Measurements from ENCODE around the gene NLGN1.
"Not testable (repeated sequence)": the region's sequence is repeated elsewhere in the genome, so short reads cannot be mapped to it uniquely, and the experiment has no call there.

The NLGN1 gene

DNA sequence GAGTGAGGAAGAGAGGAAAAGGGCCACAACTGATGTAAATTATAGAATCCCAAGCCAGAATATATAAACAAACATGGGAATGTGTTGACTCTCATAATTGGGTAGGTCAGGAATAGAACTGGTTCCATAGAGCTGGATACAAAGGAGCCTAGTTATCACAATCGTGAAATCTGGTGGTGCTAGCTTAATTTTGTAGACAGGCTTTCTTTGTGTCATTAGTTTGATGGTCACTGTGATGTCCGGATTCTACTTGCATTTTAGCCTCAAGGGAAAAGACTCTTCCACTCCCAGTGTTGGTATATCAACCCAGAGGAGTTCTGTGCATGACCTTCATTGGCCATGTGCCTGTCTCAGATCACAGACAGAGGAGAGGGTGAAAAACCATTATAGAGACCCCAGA lies 81.8 kb downstream of the NLGN1 start:
- H3K4me1 Mint-ChIP-seq: no peaks in the 10 kb centered on the region
- no peak for ATAC-seq
- no peak overlapping the region for H3K27ac Mint-ChIP-seq

DNA sequence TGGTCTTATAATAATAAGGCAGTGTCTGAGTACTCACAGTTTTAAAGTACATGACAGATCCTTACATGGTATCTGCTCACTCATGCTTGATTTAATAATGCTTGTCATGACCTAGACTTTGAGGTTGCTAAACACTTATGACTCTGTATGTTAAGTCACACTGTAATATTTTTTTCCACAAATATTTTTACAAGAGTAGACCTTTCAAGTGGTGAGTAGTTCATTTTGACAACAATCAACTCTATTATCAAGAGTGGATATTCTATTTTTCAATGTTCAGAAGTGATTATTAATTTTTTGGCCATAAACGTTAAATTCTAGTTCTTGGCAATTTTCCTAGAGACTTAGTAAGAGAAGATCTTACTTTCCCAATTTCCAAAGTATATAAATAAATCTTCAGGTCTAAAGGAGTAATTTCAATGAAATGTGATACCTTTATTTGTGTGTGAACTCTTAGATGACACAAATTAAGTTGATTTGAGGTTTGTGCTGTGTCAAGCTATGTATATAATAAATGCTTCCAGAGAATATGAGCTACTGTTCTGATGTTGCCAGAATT lies 104.5 kb downstream of the NLGN1 start:
- no peak for ATAC-seq
- no peak overlapping the region for H3K27ac Mint-ChIP-seq
- no peaks in the 10 kb centered on the region for H3K36me3 Mint-ChIP-seq
- H3K27me3 Mint-ChIP-seq: no peaks in the 10 kb centered on the region
- H3K9me3 Mint-ChIP-seq: peaks cover 4% of the 10 kb centered on the region
- no peaks in the 10 kb centered on the region for H3K4me1 Mint-ChIP-seq
- no peak overlapping the region for H3K4me3 Mint-ChIP-seq

More for the DNA sequence above, 81.8 kb downstream of the NLGN1 start:
- no peak overlapping the region for H3K4me3 Mint-ChIP-seq
- H3K9me3 Mint-ChIP-seq: peaks cover 9% of the 10 kb centered on the region
- H3K36me3 Mint-ChIP-seq: no peaks in the 10 kb centered on the region
- H3K27me3 Mint-ChIP-seq: no peaks in the 10 kb centered on the region

DNA sequence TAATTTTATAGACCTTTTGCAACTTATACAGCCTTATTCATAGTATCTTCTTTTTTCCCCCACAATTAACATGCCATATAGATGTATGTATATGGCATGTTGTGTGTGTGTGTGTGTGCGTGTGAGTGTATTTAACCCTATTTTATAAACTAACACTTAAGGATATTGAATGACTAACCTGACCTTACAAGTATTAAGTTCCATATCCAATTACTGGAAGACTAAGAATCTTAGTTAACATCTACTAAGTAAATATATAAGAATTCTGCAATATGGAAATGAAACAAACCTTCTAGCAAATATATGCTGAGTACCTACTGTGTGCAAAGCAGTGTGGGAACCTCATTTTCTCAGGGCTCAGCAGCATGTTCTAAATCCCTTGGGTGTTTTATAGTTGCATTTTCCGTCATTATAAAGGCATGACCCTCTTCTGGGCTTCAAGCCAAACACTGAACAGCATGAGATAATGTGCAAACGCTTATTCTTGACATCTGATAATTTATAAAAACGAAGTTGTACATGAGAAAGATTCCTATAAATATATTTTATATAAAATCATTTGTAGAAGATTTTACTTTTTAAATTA lies 105.5 kb downstream of the NLGN1 start:
- Mint-ChIP-seq H3K27ac (no peak overlapping the region), H3K27me3 (no peaks in the 10 kb centered on the region), H3K36me3 (no peaks in the 10 kb centered on the region), H3K4me1 (no peaks in the 10 kb centered on the region), H3K9me3 (peaks cover 4% of the 10 kb centered on the region), H3K4me3 (no peak overlapping the region)
- ATAC-seq: no peak

DNA sequence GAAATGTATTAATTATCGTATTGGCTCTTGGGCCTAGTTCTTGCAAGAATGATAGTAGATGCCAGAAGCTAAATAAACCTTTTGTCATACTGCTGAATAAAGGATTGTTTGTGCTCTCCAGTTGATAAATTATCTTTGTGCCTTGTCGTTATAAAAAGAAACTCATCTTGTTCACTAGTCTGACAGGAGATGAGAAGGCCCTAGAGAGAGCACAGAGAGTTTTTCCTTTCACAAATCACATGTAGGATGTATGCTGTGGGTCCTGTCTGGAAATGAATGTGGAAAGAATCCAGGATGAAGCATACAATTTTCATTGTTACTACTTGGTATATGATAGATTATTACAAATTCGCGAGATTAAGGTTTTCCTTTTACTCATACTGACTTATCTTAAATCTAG lies 113.0 kb downstream of the NLGN1 start:
- no peaks in the 10 kb centered on the region for H3K36me3 Mint-ChIP-seq
- H3K27me3 Mint-ChIP-seq: no peaks in the 10 kb centered on the region
- H3K4me1 Mint-ChIP-seq: no peaks in the 10 kb centered on the region
- H3K4me3 Mint-ChIP-seq: no peak overlapping the region
- ATAC-seq: no peak
- peaks cover 5% of the 10 kb centered on the region for H3K9me3 Mint-ChIP-seq
- H3K27ac Mint-ChIP-seq: no peak overlapping the region

DNA sequence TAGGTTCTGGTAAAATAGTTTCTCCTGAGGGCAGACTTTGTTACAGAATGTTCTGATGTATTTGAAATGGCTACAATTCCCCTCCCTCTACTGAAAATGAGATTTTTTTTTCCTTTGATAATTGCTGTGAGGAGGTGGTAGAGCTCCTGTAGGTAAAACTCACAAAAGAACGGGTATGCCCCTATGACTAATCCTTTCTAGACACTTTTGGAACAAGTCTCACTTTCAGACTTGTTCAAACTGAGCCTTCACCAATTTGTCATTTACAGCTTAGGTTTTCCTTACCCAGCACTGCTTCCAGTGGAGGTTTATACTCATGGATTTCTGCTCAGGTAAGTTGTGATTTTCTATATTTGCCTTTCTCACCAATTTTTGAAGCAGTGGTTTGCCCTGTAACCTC lies 115.6 kb downstream of the NLGN1 start:
- Mint-ChIP-seq H3K4me3 (no peak overlapping the region), H3K4me1 (no peaks in the 10 kb centered on the region), H3K27me3 (no peaks in the 10 kb centered on the region), H3K36me3 (no peaks in the 10 kb centered on the region), H3K27ac (no peak overlapping the region), H3K9me3 (peaks cover 9% of the 10 kb centered on the region)
- ATAC-seq: no peak

DNA sequence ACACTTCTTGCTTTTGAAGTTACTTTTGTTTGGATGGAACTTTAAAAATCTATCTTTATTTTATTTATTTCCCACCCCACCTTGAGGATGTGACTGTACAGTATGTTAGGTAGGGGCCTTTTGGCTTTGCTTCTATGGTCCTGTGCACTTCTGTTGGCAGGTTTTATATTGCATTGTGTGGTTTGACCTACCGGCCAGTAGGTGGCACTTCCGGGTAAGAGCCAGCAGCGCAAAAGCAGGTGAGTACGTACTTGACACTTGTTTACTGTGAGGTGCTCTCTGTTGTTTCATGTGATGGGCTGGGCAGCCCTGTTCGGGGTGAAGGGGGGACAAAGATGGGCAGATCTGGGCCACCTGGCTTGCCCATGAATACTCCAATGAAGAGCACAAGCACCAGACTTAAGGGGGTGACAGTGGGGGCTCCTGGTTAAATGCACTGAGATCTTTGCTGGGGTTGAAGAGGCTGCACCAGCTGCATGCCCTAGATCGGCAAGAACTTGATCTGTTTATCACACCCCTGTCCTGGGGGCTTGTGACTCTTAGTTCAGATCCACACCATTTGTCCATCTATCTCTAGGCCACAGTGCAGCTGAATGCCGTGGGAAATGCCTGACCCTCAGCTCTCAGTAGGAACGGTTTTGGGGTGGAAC lies 131.6 kb downstream of the NLGN1 start:
- no peaks in the 10 kb centered on the region for H3K27me3 Mint-ChIP-seq
- no peaks in the 10 kb centered on the region for H3K4me1 Mint-ChIP-seq
- H3K27ac Mint-ChIP-seq: no peak overlapping the region
- H3K4me3 Mint-ChIP-seq: no peak overlapping the region
- peaks cover 16% of the 10 kb centered on the region for H3K9me3 Mint-ChIP-seq
- no peaks in the 10 kb centered on the region for H3K36me3 Mint-ChIP-seq
- ATAC-seq: no peak

DNA sequence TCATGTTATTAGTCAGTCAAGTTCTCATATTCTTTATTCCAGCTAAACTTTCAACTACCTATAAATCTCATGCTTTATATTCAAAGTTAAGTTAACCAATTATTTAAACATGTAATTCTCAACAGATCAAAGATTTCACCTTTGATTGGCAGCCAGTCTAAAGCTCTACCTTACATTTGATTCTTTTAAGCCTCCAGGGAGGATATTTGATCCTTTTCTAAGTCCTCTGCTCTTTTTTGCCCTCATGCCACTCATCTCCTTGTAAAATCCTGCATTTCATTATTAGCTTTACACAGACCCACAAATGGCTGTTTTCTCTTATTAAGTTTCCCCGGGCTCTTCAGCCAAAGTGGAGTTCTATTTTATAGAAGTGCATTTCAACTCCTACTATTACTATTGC lies 134.1 kb downstream of the NLGN1 start:
- ATAC-seq: no peak
- Mint-ChIP-seq H3K36me3 (no peaks in the 10 kb centered on the region), H3K4me1 (no peaks in the 10 kb centered on the region)

DNA sequence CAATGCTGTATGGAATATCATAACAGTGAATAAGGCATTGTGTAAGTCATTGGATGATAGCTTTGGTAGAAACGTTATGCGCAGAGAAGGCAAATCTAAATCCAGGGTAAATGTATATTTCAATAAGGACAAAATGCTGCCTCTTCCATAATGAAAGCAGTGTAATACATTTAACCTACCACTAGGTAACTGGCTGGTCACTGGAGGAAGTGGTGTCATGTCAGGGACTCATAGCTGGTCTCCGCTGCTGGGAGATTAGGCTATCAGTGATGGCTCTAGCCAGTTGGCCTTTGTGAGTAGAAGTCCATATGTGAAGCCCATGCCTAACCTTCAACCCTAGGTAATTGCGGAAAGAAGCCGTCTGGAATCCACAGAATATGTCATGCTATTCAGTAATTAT lies 140.9 kb downstream of the NLGN1 start:
- Mint-ChIP-seq H3K27me3 (no peaks in the 10 kb centered on the region), H3K4me3 (no peak overlapping the region), H3K27ac (no peak overlapping the region), H3K36me3 (no peaks in the 10 kb centered on the region), H3K9me3 (no peaks in the 10 kb centered on the region), H3K4me1 (no peaks in the 10 kb centered on the region)
- ATAC-seq: no peak

More for the DNA sequence above, 134.1 kb downstream of the NLGN1 start:
- Mint-ChIP-seq H3K9me3 (peaks cover 8% of the 10 kb centered on the region), H3K4me3 (no peak overlapping the region), H3K27ac (no peak overlapping the region), H3K27me3 (no peaks in the 10 kb centered on the region)

DNA sequence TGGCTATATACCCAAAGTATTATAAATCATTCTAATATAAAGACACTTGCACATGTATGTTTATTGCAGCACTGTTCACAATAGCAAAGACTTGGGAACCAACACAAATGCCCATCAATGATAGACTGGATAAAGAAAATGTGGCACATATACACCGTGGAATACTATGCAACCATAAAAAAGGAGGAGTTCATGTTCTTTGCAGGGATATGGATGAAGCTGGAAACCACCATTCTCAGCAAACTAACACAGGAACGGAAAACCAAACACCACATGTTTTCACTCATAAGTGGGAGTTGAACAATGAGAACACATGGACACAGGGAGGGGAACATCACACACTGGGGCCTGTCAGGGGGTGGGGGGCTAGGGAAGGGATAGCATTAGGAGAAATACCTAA lies 148.0 kb downstream of the NLGN1 start:
- not testable (repeated sequence) for H3K27ac Mint-ChIP-seq, H3K4me3 Mint-ChIP-seq, H3K36me3 Mint-ChIP-seq, H3K27me3 Mint-ChIP-seq, H3K4me1 Mint-ChIP-seq, H3K9me3 Mint-ChIP-seq, ATAC-seq

DNA sequence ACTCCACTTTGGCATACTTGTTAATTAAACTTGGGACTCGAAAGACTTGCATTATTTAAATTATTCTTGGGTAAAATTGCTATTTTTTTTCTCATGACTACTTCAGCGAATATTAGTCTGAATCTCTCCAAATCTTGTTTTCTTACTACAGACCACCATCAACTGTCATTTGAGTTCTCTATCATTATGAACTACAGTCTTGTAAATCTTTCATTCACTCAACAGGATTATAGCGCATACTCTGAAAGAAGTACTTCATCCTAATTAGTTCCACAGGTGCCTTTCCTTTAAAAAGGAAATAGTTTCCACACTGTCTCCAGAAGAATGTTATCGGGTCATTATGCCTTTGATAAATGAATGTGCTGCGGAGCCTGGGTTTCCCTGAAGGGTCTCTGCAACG lies 149.5 kb downstream of the NLGN1 start:
- Mint-ChIP-seq H3K4me3 (no peak overlapping the region), H3K4me1 (no peaks in the 10 kb centered on the region), H3K9me3 (peaks cover 2% of the 10 kb centered on the region), H3K36me3 (no peaks in the 10 kb centered on the region), H3K27ac (no peak overlapping the region), H3K27me3 (no peaks in the 10 kb centered on the region)
- ATAC-seq: no peak

DNA sequence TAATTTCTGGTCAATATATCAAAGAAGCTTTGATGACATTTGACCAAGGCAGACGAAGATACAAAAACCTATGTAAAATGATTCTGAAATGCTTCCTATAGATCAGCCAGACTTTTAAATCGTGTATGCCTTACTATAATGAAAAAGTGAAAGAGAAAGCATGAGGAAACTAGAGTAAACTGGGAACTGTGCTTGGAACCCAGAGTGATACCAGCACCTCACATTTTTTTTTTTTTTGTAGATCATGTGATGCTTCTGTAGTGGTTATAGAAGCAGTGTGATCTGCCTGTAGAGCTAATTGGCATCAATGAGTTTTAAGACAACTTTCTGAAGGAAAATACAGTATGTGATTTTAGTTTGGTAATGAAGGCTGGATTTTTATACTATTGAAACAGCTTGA lies 150.7 kb downstream of the NLGN1 start:
- H3K4me3 Mint-ChIP-seq: no peak overlapping the region
- peaks cover 2% of the 10 kb centered on the region for H3K9me3 Mint-ChIP-seq
- H3K36me3 Mint-ChIP-seq: no peaks in the 10 kb centered on the region
- ATAC-seq: no peak
- H3K27me3 Mint-ChIP-seq: no peaks in the 10 kb centered on the region
- H3K27ac Mint-ChIP-seq: no peak overlapping the region
- no peaks in the 10 kb centered on the region for H3K4me1 Mint-ChIP-seq

DNA sequence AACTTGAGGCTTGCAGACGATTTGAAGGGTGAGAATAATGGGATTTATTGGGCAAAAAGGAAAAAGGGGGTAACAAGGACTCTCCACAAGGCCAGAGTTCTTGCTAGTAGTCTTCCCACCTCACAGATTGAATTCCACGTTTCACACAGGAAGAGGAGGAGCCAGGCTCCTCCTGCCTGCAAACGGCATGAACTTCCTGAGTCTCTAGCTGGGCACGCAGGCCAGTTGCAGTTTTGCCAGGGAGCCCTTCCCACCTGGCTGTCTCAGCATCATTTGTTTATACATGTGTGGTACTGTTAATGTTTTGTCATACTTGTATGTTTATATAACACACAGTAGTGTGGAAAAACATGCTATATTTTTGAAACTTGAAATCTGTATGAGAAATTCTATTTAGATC lies 155.0 kb downstream of the NLGN1 start:
- no peak overlapping the region for H3K4me3 Mint-ChIP-seq
- no peaks in the 10 kb centered on the region for H3K36me3 Mint-ChIP-seq
- H3K4me1 Mint-ChIP-seq: no peaks in the 10 kb centered on the region
- H3K9me3 Mint-ChIP-seq: no peaks in the 10 kb centered on the region
- no peak overlapping the region for H3K27ac Mint-ChIP-seq
- H3K27me3 Mint-ChIP-seq: no peaks in the 10 kb centered on the region
- ATAC-seq: no peak

DNA sequence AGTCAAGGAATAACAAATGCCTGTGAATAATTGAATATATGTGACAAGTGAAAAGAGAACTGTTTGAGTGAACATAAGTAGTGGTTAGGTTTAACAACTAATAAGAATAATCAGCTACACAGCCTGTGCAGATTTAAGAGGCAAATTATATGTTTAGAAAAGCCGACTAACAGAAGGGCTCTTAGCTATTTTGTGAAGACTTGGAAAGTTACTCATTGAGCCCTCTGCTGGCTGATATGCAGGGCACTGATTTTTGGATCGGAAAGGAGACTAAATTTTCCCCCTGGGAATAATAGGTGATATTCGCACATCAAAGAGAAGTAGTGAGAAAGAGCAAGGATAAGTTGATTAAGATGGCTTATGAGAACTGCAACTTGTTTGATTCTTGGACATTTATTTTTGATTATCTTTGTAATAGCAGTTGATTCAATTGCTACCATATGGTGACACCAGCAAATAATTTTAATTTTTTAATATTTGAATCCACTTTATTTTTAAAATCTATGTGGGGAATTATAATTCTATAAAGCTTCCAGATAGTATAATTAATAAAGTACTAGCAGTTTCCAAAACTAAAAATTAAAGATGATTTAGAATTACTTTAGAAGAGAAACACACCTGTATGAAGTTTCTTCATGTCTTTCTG lies 156.2 kb downstream of the NLGN1 start:
- H3K27ac Mint-ChIP-seq: no peak overlapping the region
- no peaks in the 10 kb centered on the region for H3K27me3 Mint-ChIP-seq
- no peaks in the 10 kb centered on the region for H3K9me3 Mint-ChIP-seq
- no peaks in the 10 kb centered on the region for H3K36me3 Mint-ChIP-seq
- no peak for ATAC-seq
- no peaks in the 10 kb centered on the region for H3K4me1 Mint-ChIP-seq
- no peak overlapping the region for H3K4me3 Mint-ChIP-seq

DNA sequence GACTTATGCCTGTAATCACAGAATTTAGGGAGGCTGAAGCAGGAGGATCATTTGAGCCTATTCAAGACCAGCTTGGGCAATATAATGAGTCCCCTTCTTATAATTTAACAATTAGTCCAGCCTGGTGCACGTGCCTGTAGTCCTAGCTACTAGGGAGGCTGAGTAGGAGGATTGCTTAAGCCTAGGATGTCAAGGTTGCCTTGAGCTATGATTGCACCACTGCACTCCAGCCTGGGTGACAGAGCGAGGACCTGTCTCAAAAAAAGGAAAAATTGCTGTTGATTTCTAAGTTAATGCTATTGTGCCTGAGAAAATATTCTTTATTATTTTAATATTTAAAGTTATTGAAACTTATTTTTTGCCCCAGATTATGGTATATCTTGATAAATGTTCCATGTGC lies 159.0 kb downstream of the NLGN1 start:
- ATAC-seq: no peak
- Mint-ChIP-seq H3K27me3 (no peaks in the 10 kb centered on the region), H3K4me1 (no peaks in the 10 kb centered on the region), H3K9me3 (peaks cover 3% of the 10 kb centered on the region), H3K4me3 (no peak overlapping the region), H3K27ac (no peak overlapping the region), H3K36me3 (no peaks in the 10 kb centered on the region)

DNA sequence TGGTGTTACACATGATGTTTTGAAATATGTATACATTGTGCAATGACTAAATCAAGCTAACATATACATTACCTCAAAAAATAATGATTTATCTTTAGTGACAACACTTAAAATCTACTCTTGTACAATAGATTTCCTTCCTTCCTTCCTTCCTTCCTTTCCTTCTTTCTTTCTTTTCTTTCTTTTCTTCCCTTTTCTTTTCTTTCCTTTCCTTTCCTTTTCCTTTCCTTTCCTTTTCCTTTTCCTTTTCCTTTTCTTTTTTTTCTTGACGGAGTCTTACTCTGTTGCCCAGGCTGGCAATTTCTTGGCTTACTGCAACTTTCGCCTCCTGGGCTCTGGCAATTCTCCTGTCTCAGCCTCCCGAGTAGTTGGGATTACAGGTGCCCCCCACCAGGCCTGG lies 170.5 kb downstream of the NLGN1 start:
- no peak overlapping the region for H3K27ac Mint-ChIP-seq
- peaks cover 10% of the 10 kb centered on the region for H3K9me3 Mint-ChIP-seq
- no peaks in the 10 kb centered on the region for H3K36me3 Mint-ChIP-seq
- no peaks in the 10 kb centered on the region for H3K27me3 Mint-ChIP-seq
- no peak overlapping the region for H3K4me3 Mint-ChIP-seq
- no peaks in the 10 kb centered on the region for H3K4me1 Mint-ChIP-seq
- no peak for ATAC-seq

DNA sequence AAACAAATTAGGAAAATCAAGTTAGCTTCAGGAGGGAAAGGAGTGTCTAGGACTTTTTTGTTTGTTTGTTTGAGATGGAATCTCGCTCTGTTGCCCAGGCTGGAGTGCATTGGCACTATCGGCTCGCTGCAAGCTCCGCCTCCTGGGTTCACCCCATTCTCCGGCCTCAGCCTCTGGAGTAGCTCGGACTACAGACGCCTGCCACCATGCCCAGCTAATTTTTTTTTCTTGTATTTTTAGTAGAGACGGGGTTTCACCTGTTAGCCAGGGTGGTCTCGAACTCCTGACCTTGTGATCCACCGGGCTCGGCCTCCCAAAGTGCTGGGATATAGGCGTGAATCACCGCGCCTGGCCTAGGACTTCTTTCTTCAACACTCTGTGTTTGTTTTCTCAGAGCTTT lies 171.1 kb downstream of the NLGN1 start:
- Mint-ChIP-seq H3K27me3 (no peaks in the 10 kb centered on the region), H3K4me3 (no peak overlapping the region), H3K27ac (no peak overlapping the region), H3K9me3 (peaks cover 10% of the 10 kb centered on the region), H3K4me1 (no peaks in the 10 kb centered on the region), H3K36me3 (no peaks in the 10 kb centered on the region)
- no peak for ATAC-seq

All from stimulated activated memory B cell treated with anti-CD40 and anti-IgM and Interleukin-4, amounts not matched to agents 10 μg/mL and 1 μg/mL and 100 μg/mL, for 72 hours (primary cell).